Activated CD8-positive, alpha-beta memory T cell treated with anti-CD3 and anti-CD28 coated beads, Interleukin-2, amount 50 U/mL, for 24 hours (primary cell): Measurements from ENCODE around the gene DDO.
"Not testable (repeated sequence)": the region's sequence is repeated elsewhere in the genome, so short reads cannot be mapped to it uniquely, and the experiment has no call there.

Source experiments
- DNase-seq: peaks from one replicate; pipeline ENCODE4 v3.0.0-alpha.2; 2020; ENCODE audit errors: extremely low read depth

DDO gene

DNA sequence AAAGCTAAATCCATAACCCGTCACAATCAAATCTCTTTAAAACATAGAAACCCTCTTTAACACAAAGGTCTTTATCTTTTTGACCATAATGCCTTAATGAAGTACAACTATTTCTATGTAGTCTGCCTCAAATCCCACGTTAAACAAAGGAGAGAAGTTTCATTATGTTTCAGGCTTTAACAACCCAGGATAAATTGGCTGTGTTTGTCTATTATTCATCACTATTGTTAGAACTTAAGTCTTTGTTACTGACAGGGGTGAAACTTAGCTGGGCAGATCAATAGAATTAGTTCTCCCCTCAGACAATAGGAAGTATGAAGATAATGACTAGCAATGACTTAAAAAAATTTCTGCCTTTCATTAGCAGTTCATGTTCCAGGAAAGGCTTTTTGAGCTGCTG, 47.1 kb downstream of the DDO start:
- no peak for DNase-seq

DNA sequence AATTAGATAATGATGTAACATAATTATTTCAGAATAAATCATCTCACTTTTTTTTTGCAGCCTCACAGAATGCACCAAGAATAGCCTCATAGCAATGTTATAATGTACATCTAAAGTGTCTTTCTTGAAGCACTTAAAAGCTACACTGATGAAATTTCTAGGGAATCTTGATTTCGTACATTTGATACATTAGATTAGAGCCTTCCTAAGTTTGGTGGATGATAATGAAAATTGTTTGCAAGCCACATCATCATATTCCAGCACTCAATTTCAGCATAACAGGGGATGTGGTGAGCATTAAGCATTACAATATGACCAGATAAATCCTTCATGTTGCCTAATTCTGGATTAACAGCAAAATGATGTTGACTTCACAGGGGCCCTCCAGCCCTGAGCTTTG, 47.5 kb downstream of the DDO start:
- no peak for DNase-seq

DNA sequence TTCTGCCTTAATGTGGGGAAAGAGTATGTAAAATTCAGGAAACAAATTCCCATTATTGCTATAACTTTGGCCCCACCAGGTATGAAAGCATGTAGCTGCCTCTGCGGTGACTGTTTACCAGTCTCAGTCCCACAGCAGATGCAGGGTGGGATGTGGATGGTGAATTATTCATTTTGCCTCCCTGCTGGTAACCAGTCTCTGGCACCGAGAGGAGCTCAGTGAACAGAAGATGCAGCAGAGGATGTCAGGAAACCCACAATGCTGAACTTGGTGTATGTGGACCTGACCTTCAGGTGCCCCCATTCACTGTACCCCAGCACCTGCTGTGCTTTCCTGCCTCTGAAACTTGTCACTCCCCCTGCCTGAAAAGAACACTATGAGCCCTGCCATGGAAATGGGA, 48.4 kb downstream of the DDO start:
- DNase-seq, result no peak

DNA sequence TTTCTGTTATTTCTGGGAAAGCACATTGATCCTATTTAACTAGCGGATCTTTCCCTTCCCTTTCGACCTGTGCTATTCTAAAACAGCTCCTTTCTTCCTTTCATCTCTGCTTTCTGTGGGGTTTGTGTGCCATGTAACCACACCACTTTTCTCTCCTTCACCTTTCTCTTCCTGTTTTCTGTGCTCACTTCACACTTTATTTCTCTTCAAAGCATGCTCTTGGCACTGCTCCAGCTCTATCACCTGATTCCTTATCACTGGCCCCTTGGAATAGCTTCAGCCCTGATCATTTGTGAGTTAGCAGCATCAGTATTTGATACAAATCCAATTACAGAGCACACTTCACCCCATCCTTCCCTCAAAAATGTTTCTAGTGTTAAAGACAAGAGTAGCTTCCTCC, 49.1 kb downstream of the DDO start:
- DNase-seq, result no peak

DNA sequence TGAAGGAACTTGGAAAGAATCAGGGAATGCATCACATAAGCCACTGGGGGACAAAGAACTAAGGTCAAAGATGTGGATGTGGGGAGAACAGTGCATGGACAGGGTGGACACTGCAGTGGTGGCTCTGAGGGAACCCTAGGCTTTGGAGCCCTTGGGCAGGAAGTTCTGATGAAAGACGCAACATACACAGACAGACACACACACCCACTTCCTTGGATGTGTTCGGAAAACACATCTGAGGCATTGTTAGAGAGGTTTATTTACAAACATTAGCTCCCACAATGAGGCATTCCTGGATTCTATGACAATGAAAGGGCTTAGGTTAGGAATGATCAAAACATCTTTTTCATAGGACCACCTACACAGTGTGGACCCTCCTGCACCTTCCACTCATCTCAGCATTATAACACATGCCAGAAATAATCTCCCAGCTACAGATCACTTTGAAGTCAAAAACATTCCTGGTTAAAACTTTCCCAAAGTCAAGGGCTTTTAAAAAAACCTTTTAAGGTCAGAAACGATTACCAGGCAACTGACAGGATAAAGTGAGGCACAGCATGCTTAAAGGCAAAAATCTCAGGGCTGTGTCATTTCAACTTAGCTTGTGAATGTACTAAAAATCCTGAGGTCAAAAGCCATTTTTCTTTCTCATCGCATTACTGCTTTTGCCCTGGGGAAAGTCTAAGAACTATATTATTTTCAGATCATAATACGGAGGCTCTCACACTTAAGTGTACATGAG, 50.8 kb downstream of the DDO start:
- DNase-seq, result no peak

DNA sequence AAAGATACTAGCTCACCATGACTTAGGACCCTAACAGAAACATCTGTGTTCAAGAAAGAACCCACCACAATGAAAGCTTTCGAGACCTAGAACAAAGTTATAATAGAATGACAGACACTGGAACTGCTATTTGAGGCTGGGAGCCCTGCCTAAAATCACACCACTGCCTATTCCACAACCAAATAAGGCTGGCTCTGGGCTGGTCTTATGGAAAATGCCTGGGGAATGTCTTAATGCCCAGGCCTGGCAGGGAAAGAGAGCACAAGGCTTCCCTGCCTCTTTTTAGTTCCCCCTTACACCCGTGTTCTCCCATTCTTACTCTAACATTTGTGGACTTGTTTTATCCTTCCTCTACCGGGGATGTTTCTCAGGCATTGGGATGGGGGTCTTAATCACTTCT, 51.6 kb downstream of the DDO start:
- no peak for DNase-seq

DNA sequence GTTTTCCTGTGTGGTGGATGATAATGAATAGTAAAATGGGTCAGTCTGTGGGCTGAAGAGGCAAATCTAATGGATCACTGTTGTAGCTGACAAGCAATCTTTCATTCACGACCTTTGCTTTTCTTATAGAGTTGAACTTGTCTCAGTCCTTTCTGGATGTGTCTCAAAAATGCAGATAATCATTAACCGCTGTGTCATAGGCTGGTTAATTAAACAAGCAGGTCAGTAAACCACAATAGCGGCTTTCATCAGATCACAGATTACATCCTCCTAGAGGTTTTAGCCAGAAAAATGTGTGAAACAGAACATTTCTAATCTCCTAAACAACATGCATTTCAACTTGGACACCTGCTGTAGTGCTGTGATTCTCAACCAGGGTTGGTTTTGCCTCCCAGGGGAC, 54.7 kb downstream of the DDO start:
- DNase-seq, result no peak

DNA sequence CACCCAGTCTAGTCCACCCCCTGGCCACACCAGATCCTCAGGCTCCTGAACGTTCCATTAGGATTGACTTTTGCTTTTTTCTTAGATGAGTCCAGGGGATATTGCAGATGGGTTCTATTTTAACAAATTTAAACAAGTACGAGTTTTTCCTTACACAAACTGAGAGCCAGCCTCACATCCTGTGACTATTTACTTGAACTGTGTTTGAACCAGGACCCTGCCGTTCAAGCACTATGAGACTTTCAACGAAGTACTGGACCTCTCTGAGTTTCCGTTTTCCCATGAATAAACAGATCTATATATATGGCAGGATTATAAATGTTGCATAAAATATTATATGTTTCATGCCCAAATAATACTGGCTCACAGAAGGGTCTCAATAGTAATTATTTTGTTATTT, 55.8 kb downstream of the DDO start:
- no peak for DNase-seq

DNA sequence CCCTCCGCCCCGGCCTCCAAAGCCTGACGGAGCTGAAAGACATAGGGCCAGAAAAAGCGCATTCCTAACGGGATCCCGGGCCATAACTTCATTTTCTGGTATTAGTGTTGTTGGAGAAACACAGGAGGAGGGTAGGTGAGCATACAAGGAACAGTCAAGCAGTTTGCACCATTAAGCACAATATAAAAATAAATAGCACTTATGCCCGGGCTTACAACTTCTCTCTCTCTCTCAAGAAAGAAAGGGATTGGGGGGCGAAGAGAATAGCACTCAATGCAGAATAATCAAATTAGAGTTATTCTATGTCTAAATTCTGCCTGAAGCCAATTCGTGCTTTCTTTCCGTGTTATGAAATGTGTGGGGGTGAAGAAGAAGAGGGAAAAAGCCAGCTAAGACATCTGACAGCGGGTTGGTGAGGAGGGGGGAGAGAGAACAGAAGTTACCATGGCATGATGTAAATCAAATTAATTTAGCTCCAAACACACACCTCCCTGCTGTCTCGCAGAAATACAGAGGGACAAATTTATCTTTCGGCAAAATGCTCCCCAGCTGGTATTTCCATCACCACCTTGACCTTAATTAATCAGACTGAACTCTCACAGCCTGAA, 56.7 kb downstream of the DDO start:
- no peak for DNase-seq

DNA sequence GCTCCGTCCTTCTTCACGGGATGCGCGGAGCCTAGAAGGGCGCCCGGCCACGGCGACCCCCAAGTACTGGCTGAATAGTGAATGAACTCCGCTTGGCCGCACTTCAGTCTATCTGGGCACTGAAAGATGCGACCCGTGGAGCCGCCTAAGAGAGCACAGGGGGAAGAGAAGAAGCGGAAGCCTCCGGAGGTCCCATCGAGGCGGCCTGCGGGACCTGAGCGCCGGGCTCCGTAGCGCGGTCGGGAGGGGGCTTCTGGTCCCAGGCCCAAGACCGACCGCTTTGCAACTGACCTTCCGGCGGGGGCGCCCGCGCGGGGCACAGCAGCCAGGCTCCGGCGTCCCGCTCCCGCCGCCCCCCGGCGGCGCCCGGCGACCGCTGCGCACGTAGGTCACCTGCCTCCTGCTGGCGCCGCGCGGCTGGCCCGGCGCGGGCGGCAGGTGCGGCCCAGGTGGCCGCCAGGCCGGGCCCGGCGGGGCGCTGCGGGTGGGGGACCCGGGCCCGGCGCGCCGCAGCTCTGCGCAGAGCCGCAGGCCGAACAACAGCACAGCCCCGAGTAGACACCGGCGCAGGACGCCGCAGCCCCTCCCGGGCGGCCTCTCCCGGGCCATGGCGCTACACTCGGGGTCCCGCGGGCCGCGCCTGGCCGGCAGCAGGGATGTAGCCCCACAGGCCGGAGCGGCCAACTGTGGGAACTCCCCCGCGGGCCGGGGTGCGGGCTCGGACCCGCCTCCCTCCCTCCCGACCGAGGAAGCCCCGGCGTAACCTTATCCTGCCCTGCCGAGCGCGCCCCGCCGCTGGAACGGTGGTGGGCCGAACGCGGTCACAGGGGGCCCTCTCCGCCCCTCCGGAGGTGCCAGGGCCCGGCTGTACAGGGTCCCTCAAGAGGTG, 57.5 kb downstream of the DDO start, which contains the start of gene METTL24:
METTL24 (minus strand) TSS at position 686 of the 889 bp plus-strand sequence; CDS start at position 609, 77 bp downstream.
- no peak for DNase-seq

DNA sequence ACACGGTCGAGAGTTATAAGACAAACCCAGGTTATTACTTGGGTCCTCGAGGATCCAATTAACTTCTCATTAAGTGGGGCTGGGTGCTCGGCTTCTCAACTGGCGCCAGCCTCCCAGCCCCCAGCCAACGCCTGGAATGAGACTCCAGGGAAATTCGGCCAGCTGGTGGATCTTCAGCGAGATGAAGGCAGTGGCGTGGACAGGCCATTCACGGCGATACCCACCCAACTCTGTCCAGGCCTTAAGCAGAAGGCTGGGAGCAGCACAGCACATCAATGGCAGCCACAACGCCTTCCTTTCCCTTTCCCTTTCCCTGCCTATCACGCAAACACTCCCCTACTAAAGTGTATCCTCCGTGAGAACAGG, 58.1 kb downstream of the DDO start:
- DNase-seq, result no peak

DNA sequence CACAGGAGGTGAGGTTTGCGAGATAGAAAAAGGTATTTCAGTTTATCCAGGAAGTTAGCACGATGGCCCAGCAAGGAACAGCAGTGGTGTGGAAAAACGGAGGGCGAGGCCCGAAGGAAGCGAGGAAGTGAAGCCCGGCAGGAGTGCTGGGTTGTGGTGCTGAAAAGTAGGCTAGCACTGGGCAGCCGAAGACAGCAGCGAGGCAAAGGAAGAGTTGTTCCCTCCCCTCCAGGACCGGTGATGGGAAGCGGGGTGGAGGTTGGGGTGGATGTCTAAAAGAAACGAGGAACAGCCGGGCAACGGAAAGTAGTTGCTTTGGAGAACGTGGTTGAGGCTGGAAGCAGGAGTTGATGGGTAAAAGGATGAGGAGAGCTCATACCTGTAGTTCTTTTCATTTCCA, 58.6 kb downstream of the DDO start:
- DNase-seq, result no peak

DNA sequence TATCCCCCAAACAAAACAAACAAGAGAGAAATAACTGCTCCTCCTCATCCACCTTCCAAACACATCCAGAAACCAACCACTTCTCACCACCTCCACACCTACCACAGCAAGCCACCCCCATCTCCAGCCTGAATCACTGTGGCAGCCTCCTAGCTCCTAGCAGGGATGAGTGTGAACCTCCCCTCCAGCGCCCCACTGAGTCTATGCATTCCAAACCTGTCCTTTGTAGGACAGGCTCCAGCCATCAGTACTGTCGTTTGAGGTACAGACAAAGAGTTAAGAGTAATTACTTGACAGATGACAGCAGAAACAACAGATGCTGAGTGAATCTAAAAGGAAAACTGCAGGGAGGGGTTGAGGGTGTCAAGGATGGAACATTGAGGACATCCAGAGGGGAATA, 59.6 kb downstream of the DDO start:
- no peak for DNase-seq

DNA sequence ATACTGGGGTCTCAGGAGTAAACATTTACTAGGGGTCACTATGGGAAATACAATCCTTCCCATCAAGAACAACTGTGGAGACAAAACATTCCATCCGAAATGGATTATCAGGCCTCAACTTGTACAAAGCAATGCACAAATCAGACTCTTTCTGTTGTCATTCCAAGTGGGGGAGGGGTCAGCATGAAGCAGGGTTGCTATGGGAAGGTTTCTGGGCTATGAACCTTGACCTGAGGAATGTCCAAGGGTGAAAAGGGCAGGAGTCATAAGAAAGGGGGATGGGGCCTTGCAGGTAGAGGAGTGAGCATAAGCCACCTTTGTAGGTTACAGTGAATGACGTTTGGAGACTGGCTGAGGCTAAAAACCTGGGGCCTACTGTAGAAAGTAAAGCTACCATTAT, 60.4 kb downstream of the DDO start:
- DNase-seq, result no peak

DNA sequence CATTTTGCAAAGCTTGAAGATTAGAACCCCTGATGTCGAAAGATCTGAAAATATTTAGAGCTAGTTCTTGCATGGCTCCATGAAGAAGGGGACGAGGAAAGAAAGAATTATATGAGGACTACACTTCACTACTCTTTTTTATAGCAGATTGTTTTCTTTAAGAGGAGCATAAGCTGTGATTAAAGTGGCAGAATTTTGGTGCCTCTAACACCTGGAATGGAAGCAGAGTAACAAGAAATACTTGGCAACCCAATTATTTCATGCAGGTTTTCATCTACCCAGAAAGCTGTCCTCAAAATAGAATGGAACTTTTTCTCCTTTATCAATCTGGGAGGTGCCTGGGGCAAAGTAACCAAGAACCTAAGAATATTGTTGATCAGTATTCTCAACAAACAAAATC, 61.2 kb downstream of the DDO start:
- DNase-seq, result no peak

DNA sequence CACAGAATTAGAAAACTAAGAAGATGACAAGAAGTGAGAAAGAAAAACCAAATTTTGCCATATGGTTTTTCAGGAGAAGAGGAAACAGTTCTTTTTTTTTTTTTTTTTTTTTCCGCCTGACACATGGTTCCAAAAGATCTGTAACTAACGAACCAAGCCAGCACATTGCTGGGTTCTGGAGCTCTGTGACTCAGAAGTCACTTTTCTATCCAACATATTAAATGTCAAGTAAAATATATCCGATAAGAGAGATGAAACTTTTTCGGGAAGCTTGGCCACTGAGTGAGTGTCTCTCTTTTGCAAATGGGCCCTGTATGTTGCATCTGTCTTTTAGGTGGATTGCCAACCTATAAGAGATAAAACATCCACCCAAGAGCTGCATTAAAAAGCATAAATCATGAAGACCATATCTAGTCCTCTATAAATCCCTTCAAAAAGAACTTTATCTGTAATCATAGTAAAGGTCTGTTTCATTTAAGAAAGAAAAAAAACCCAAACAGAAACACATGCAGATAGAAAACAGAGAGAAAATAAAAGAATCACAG, 61.8 kb downstream of the DDO start:
- no peak for DNase-seq

DNA sequence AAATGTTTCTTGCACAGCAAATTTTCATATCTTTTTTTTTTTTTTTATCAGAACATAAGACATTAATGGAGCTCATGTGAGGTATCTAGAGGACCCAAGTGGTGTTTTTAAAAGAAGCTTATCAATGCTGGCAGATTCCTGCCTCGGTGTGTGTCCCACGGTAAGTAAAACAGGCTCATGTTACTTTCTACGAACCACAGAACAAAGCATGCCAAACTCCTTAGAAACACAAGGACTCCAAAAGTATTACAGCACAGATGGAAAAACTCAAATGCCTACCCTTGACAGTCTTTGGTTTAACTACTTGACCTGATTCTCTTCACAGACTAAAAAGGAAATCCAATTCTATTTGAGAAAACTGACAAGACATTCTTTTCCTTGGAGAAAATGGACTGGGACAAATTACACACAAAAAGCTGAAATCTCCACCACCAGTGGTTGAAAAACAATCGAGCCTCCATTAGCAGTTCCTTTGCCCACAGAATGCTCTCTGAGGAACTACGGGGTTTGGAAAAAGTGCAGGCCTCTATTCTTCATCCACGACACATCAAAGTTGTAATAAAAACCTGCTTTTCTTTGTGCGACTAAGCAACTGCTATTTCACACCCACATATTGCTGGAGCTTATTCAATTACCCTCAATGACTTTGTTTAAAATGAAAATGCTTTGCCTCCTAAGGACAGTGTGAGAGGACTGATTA, 62.7 kb downstream of the DDO start:
- no peak for DNase-seq

DNA sequence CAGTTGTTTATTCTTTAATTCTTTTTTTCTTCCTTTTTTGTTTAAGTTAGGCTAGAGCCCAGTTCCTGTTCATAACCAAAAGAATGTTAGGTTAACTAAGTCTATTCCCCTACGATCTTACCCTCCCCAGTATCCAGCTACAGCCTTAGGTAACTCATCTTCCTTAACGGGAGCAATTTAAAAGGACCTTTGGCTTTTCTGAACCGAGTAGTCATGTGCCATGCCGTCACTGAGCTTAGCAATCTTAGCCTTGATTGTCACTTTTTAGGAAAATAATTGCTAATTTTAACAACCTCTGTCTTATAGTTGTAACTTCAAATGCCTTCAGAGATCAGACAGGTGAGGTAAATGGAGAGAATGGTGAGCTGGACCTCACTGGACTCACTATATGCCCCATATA, 63.4 kb downstream of the DDO start:
- no peak for DNase-seq

DNA sequence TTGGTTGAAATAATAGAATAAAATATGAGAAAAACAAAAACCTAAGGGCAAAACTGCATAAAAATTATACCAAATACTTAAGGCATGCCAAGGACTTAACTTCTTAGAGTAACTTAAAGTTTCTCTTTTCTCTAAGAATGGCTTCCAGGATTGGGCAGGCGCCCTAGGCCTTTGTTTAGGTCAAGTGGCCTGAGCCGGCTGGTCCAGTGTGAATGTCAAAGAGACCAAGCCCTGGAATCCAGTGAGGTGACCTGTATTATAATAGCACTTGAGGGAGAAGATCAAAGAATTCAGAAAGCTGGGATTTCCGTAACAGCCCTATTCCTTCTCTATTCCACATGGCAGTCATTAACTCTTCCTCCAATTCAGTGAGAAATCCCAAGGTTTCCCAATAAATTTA, 63.8 kb downstream of the DDO start:
- no peak for DNase-seq

DNA sequence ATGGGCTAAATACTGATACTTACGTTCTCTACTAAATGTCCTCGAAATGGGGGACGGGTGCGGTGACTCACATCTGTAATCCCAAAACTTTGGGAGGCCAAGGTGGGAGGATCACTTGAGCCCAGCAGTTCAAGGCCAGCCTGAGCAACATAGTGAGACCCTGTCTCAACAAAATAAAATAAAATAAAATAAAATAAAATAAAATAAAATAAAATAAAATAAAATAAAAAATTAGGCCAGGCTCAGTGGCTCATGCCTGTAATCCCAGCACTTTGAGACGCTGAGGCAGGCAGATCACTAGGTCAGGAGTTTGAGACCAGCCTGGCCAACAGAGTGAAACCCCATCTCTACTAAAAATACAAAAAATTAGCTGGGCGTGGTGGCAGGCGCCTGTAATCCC, 64.8 kb downstream of the DDO start:
- DNase-seq, result not testable (repeated sequence)

DNA sequence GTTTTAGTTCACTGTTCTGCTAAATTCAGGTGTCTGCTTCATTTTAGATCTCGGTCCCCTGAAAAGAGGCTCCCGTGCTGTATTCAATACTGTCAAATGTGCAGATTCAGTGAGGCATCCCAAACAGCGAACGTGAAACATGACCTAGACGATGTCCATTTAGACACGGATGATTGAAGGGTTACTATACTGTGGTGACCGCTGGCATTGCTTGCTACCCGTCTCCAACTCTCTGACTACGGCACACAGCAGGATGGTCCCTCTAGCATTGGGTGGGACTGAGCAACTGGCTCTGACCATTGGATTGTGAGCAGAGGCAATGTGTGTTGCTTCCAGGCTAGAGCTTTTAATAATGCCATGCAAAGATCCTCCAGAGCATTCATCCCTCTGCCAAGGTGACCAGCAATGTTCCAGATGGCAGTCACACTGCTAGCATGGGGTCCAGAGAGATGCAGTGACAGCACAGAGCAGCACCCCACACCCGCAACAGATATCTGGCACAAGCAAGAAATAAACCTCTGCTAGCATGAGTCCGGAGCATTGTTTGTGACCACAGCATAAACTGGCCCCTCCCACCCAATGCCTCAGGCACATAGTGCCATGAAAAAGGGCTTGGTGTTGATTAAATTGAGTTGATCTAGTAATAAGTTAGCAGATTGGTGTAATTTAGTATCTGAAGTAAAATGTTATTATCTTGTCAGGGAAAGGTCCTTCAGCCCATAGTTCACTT, 66.2 kb downstream of the DDO start:
- no peak for DNase-seq
